ENCODE data around the gene SDR39U1.

DNA sequence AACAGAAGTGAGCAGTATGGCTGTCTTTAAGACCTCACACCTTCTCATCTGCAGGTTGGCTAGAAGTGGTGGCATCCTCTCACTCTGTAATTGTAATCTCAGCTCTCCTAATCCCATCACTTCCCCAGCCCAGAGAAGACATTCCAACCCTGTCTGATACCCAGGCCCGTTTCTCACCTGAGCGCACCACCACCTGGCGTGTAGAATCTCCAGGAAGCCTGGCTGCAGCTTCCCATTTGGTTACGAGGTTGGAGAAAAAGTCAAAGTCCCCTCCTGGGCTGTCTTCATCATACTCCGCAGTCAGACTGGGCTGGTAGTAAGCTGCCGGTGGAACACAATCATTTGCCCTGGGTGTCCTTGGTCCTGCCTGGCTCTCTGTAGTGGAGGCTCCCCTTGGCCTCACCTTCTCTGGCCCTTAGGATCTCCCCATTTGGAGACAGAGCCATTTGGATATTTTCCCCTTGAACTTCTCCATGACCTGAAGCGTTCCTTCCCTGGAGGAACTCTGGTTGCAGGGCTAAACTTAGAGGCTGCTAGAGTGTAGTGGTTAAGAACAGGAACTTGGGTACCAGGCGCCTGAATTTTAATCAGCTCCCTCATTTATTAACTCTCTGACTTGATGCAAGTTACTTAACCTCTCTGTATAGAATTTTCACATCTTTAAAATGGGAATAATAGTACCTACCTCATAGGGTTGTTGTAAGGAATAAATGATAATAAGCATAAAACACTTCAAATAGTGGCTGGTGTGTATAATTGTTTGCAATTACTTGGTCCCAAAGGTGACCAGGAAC lies 1.8 kb downstream of the SDR39U1 start:
- TF ChIP-seq, protein P1, sequence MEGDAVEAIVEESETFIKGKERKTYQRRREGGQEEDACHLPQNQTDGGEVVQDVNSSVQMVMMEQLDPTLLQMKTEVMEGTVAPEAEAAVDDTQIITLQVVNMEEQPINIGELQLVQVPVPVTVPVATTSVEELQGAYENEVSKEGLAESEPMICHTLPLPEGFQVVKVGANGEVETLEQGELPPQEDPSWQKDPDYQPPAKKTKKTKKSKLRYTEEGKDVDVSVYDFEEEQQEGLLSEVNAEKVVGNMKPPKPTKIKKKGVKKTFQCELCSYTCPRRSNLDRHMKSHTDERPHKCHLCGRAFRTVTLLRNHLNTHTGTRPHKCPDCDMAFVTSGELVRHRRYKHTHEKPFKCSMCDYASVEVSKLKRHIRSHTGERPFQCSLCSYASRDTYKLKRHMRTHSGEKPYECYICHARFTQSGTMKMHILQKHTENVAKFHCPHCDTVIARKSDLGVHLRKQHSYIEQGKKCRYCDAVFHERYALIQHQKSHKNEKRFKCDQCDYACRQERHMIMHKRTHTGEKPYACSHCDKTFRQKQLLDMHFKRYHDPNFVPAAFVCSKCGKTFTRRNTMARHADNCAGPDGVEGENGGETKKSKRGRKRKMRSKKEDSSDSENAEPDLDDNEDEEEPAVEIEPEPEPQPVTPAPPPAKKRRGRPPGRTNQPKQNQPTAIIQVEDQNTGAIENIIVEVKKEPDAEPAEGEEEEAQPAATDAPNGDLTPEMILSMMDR (IDR thresholded peaks at IDR 0.05; ENCODE audit: insufficient read depth, low read length): no peak
- no peak for TF ChIP-seq SPI1 (IDR thresholded peaks at IDR 0.05; ENCODE audit: borderline replicate concordance, low read depth)
- no peak for TF ChIP-seq POLR2AphosphoS5 (IDR thresholded peaks at IDR 0.05; ENCODE audit: low read depth)
- TF ChIP-seq, protein P2, sequence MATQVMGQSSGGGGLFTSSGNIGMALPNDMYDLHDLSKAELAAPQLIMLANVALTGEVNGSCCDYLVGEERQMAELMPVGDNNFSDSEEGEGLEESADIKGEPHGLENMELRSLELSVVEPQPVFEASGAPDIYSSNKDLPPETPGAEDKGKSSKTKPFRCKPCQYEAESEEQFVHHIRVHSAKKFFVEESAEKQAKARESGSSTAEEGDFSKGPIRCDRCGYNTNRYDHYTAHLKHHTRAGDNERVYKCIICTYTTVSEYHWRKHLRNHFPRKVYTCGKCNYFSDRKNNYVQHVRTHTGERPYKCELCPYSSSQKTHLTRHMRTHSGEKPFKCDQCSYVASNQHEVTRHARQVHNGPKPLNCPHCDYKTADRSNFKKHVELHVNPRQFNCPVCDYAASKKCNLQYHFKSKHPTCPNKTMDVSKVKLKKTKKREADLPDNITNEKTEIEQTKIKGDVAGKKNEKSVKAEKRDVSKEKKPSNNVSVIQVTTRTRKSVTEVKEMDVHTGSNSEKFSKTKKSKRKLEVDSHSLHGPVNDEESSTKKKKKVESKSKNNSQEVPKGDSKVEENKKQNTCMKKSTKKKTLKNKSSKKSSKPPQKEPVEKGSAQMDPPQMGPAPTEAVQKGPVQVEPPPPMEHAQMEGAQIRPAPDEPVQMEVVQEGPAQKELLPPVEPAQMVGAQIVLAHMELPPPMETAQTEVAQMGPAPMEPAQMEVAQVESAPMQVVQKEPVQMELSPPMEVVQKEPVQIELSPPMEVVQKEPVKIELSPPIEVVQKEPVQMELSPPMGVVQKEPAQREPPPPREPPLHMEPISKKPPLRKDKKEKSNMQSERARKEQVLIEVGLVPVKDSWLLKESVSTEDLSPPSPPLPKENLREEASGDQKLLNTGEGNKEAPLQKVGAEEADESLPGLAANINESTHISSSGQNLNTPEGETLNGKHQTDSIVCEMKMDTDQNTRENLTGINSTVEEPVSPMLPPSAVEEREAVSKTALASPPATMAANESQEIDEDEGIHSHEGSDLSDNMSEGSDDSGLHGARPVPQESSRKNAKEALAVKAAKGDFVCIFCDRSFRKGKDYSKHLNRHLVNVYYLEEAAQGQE (IDR thresholded peaks at IDR 0.05; ENCODE audit: insufficient replicate concordance, low read depth): no peak

All from HL-60 (cell line).